Natural killer cell (primary cell): Measurements from ENCODE around the gene SZRD1. TPM values are rescaled to one million over a fixed set of nuclear protein-coding genes. Genes with fewer than 3 reads are reported as not detected.

Source experiments
- ATAC-seq, 3 donors: fragments of 150-1000 bp in 2 of 3; fragments of 200-7000 bp in 1 of 3; cut with Tn5 transposase; 1 replicate in 1 of 3; 2 replicates in 2 of 3; pipeline ENCODE4 v1.10.0; 2021; ENCODE audit warnings: mild to moderate bottlenecking in 2 of 3, moderate library complexity in 2 of 3
- DNase-seq, 2 donors: peaks; one replicate each; pipeline versions ENCODE4 v3.0.0 to v3.0.0-alpha.2; 2013 to 2021; ENCODE audit warnings: mixed read lengths in 1 of 2
- H3K27ac ChIP-seq: one replicate; pipeline ENCODE4 v1.5.1; 2013; ENCODE audit warnings: mild to moderate bottlenecking, low read length
- H3K27me3 ChIP-seq: one replicate; pipeline ENCODE4 v1.6.1; 2013; ENCODE audit warnings: low read length; ENCODE audit not compliant: control insufficient read depth, insufficient read depth
- H3K36me3 ChIP-seq: one replicate; pipeline ENCODE4 v1.6.1; 2013; ENCODE audit warnings: low read length; ENCODE audit not compliant: control insufficient read depth, insufficient read depth
- H3K4me1 ChIP-seq: one replicate; pipeline ENCODE4 v1.6.1; 2013; ENCODE audit warnings: low read length; ENCODE audit not compliant: control insufficient read depth, insufficient read depth
- H3K4me3 ChIP-seq: one replicate; pipeline ENCODE4 v1.5.1; 2013; ENCODE audit warnings: low read length
- H3K9me3 ChIP-seq: one replicate; pipeline ENCODE4 v1.6.1; 2013; ENCODE audit warnings: low read length; ENCODE audit not compliant: control insufficient read depth, insufficient read depth
- H3K27ac Mint-ChIP-seq, 2 donors: one replicate each; pipeline ENCODE4 v1.8.0; 2022; ENCODE audit warnings: mild to moderate bottlenecking in 2 of 2, mixed read lengths in 2 of 2, moderate library complexity in 1 of 2
- H3K27me3 Mint-ChIP-seq, 2 donors: one replicate each; pipeline ENCODE4 v1.8.0; 2022; ENCODE audit warnings: low read depth in 2 of 2, mixed read lengths in 2 of 2
- H3K36me3 Mint-ChIP-seq: one replicate; pipeline ENCODE4 v1.8.0; 2022; ENCODE audit warnings: mixed read lengths
- H3K4me1 Mint-ChIP-seq, 2 donors: one replicate each; pipeline ENCODE4 v1.8.0; 2022; ENCODE audit warnings: mixed read lengths in 2 of 2
- H3K4me3 Mint-ChIP-seq: one replicate; pipeline ENCODE4 v1.8.0; 2022; ENCODE audit warnings: mild to moderate bottlenecking, moderate library complexity, mixed read lengths
- H3K9me3 Mint-ChIP-seq, 2 donors: one replicate each; pipeline ENCODE4 v1.8.0; 2022; ENCODE audit warnings: mixed read lengths in 2 of 2
- CTCF ChIP-seq: fragments of 200-600 bp; IDR thresholded peaks from one replicate; pipeline ENCODE4 v1.8.0; 2022; ENCODE audit warnings: antibody characterized with exemption
- WGBS: methylation state at CpG from one replicate; pipeline ENCODE4 v1.1.7; 2013; ENCODE audit warnings: missing lambda C conversion rate; ENCODE audit not compliant: insufficient coverage; 5-methylcytosine and 5-hydroxymethylcytosine counted together
- intact Hi-C: fragments of 100-400 bp; cut with micrococcal nuclease; formaldehyde crosslinking; loops from one replicate; pipeline ENCODE4 v1.14.2; 2022
- total RNA-seq, 4 donors: library from RNA; stranded (reverse); fragments of 120-200 nt in 1 of 4; gene quantifications; one replicate each; pipeline versions ENCODE4 v1.2.3 to v1.2.4, GENCODE V29; 2013 to 2022

SZRD1 gene
- total RNA-seq, 3 donors from 2014 or later (not counting 1 experiment from before 2014, with no cell fraction given), result 170 to 187 (median 177) TPM

- Histone ChIP-seq H3K27ac (peak overlapping the region; percentile 67), H3K27me3 (no peaks in the 10 kb centered on the region), H3K4me1 (peaks cover 54% of the 10 kb centered on the region), H3K4me3 (no peak overlapping the region), H3K9me3 (no peaks in the 10 kb centered on the region), H3K36me3 (no peaks in the 10 kb centered on the region)
- peak; percentile 30 to 56 (median 44) for ATAC-seq
- Mint-ChIP-seq H3K27me3 (no peaks in the 10 kb centered on the region), H3K9me3 (no peaks in the 10 kb centered on the region), H3K4me1 (peaks cover 66 to 73% of the 10 kb centered on the region in 2 donors), H3K36me3 (no peaks in the 10 kb centered on the region), H3K4me3 (peak overlapping the region; percentile 49), H3K27ac (peak overlapping the region; percentile 88 to 89)
- TF ChIP-seq CTCF, result no peak
- WGBS, result 52% methylated on average over 5 of the region's 5 CpGs
- intact Hi-C loops, result no loop called here
- DNase-seq, result peak in 1 of 2 donors; percentile 47
These were observed 19.5 kb downstream of the SZRD1 start for GRCh38 chr1:16386454-16387113.

- Histone ChIP-seq H3K36me3 (no peaks in the 10 kb centered on the region), H3K27ac (peak overlapping the region; percentile 67), H3K27me3 (no peaks in the 10 kb centered on the region), H3K4me3 (no peak overlapping the region), H3K4me1 (peaks cover 63% of the 10 kb centered on the region), H3K9me3 (no peaks in the 10 kb centered on the region)
- Mint-ChIP-seq H3K9me3 (no peaks in the 10 kb centered on the region), H3K4me3 (peak overlapping the region; percentile 82), H3K27me3 (no peaks in the 10 kb centered on the region), H3K27ac (peak overlapping the region; percentile 88 to 89), H3K36me3 (no peaks in the 10 kb centered on the region), H3K4me1 (peaks cover 75 to 77% of the 10 kb centered on the region in 2 donors)
- peak; percentile 39 to 56 (median 45) for ATAC-seq
- DNase-seq, result peak in 1 of 2 donors; percentile 39
- no peak for TF ChIP-seq CTCF
- intact Hi-C loops, result no loop called here
- WGBS, result 47% methylated on average over 14 of the region's 14 CpGs
These were observed 20.5 kb downstream of the SZRD1 start for GRCh38 chr1:16387201-16388188.

GRCh38 chr1:16391411-16391810 is 24.4 kb downstream of the SZRD1 start:
- H3K36me3 ChIP-seq, result peaks cover 28% of the 10 kb centered on the region
- intact Hi-C loops, result no loop called here
- H3K9me3 ChIP-seq, result no peaks in the 10 kb centered on the region
- peaks cover 57% of the 10 kb centered on the region for H3K4me1 ChIP-seq
- Mint-ChIP-seq H3K4me3 (peak overlapping the region; percentile 37), H3K9me3 (no peaks in the 10 kb centered on the region), H3K27me3 (no peaks in the 10 kb centered on the region), H3K36me3 (no peaks in the 10 kb centered on the region), H3K4me1 (peaks cover 56 to 58% of the 10 kb centered on the region in 2 donors), H3K27ac (peak overlapping the region; percentile 73 to 84)
- DNase-seq, result no peak
- no peaks in the 10 kb centered on the region for H3K27me3 ChIP-seq
- TF ChIP-seq CTCF, result no peak
- peak; percentile 41 to 54 (median 54) for ATAC-seq
- no peak overlapping the region for H3K27ac ChIP-seq
- no peak overlapping the region for H3K4me3 ChIP-seq
- WGBS, result 27% methylated on average over 3 of the region's 3 CpGs
